ENCODE results near the gene AOPEP. TPM values are rescaled to one million over a fixed set of nuclear protein-coding genes. Genes with fewer than 3 reads are reported as not detected.

AOPEP gene
- polyA plus RNA-seq, 1 of the 3 experiments (the other 2 are of a cell fraction), result 54.6 TPM

GRCh38 chr9:94806307-94806893 is 79.9 kb downstream of the AOPEP start:
- ChIA-PET CTCF (interaction anchor here (2.2 kb wide), 1 partner anchor 321 kb away, joined by 8 read pairs; no protein-coding TSS in a partner anchor), POLR2A (no interaction called here)
- 84% methylated on average over 3 of the region's 3 CpGs for WGBS (ENCODE audit: low lambda C conversion rate)
- Histone ChIP-seq H3K4me2 (no peak overlapping the region), H3K4me1 (ENCODE audit: control insufficient read depth in 1 of 2, insufficient read depth in 2 of 2, low read depth in 1 of 2, low read length in 1 of 2) (peaks cover 5 to 20% of the 10 kb centered on the region in 2 experiments; a peak in 3 of 4 replicates), H3K27ac (ENCODE audit: low read depth in 2 of 2, low read length in 1 of 2) (no peak overlapping the region), H3K9me3 (no peaks in the 10 kb centered on the region), H3K4me3 (ENCODE audit: low read depth in 2 of 2, low read length in 1 of 2) (no peak overlapping the region), H3K27me3 (ENCODE audit: insufficient read depth) (no peaks in the 10 kb centered on the region), H3K9me2 (no peaks in the 10 kb centered on the region), H3K36me3 (replicated peaks in 1 of 2; ENCODE audit: control insufficient read depth in 1 of 2, insufficient read depth in 2 of 2, low read length in 1 of 2) (peaks cover 3 to 28% of the 10 kb centered on the region in 2 experiments), H3F3A (replicated peaks; ENCODE audit: insufficient read depth) (peaks cover 11% of the 10 kb centered on the region), H4K20me1 (ENCODE audit: insufficient read depth) (no peaks in the 10 kb centered on the region), H3K9ac (no peak overlapping the region), H3K79me2 (ENCODE audit: insufficient read depth) (no peaks in the 10 kb centered on the region), H2AFZ (ENCODE audit: low read depth) (no peak overlapping the region)
- no peak for DNase-seq
- TF ChIP-seq REST (IDR thresholded peaks at IDR 0.05; ENCODE audit: low read depth, low read length) (no peak), EP300 (IDR thresholded peaks at IDR 0.05; ENCODE audit: borderline replicate concordance in 1 of 2, low read depth in 1 of 2, low read length in 1 of 2) (no peak), JUND (IDR thresholded peaks at IDR 0.05) (no peak), CHD2 (IDR thresholded peaks at IDR 0.05; ENCODE audit: low read length, partially characterized antibody) (no peak)

- Histone ChIP-seq H3K4me2 (no peak overlapping the region), H2AFZ (ENCODE audit: low read depth) (no peak overlapping the region), H3K27ac (ENCODE audit: low read depth in 2 of 2, low read length in 1 of 2) (no peak overlapping the region), H3F3A (replicated peaks; ENCODE audit: insufficient read depth) (peaks cover 4% of the 10 kb centered on the region), H3K9ac (no peak overlapping the region), H3K79me2 (ENCODE audit: insufficient read depth) (no peaks in the 10 kb centered on the region), H3K4me3 (ENCODE audit: low read depth in 2 of 2, low read length in 1 of 2) (no peak overlapping the region), H3K4me1 (ENCODE audit: control insufficient read depth in 1 of 2, insufficient read depth in 2 of 2, low read depth in 1 of 2, low read length in 1 of 2) (peaks cover 12 to 24% of the 10 kb centered on the region in 2 experiments; a peak in 3 of 4 replicates), H3K27me3 (ENCODE audit: insufficient read depth) (no peaks in the 10 kb centered on the region), H3K9me2 (no peaks in the 10 kb centered on the region), H3K9me3 (no peaks in the 10 kb centered on the region), H4K20me1 (ENCODE audit: insufficient read depth) (no peaks in the 10 kb centered on the region), H3K36me3 (replicated peaks in 1 of 2; ENCODE audit: control insufficient read depth in 1 of 2, insufficient read depth in 2 of 2, low read length in 1 of 2) (peaks cover 3 to 26% of the 10 kb centered on the region in 2 experiments)
- POLR2A ChIA-PET, result no interaction called here
- CTCF ChIA-PET, result no interaction called here
- no peak for TF ChIP-seq YY1 (IDR thresholded peaks at IDR 0.05; ENCODE audit: low read depth)
- TF ChIP-seq CTCF (IDR thresholded peaks at IDR 0.05), result no peak
- TF ChIP-seq USF1 (IDR thresholded peaks at IDR 0.05; ENCODE audit: borderline replicate concordance, low read depth), result no peak
- TF ChIP-seq PBX3 (IDR thresholded peaks at IDR 0.05), result no peak
- no peak for TF ChIP-seq GABPA (IDR thresholded peaks at IDR 0.05; ENCODE audit: low read depth)
- no peak for DNase-seq
- WGBS (ENCODE audit: low lambda C conversion rate), result 93% methylated on average over 3 of the region's 3 CpGs
Measured at GRCh38 chr9:94807556-94807955, 81.1 kb downstream of the AOPEP start.
